HepG2 (cell line): ENCODE data around the gene TMEFF2. TPM values are rescaled to one million over a fixed set of nuclear protein-coding genes. Genes with fewer than 3 reads are reported as not detected.
A peak's percentile ranks its signal among the peaks of the same experiment; 100 is the strongest.

Source experiments
- ATAC-seq: fragments of 200-7000 bp; cut with Tn5 transposase; 3 replicates; pipeline ENCODE4 v1.9.1; 2020; ENCODE audit warnings: mild to moderate bottlenecking, moderate library complexity
- BruUV-seq: library from RNA; stranded (reverse); fragments of 400-500 nt; replicated peaks from 2 replicates; lab custom pipeline; 2021; lab: Mats Ljungman, UMichigan
- CTCF ChIA-PET: fragments of 300-600 bp; formaldehyde crosslinking; extraction: SDS; loops from one replicate; lab custom pipeline; 2021; ENCODE audit warnings: low total read pairs, inconsistent platforms, low intra/inter-chr PET ratio; lab: Yijun Ruan, JAX
- POLR2A ChIA-PET: fragments of 350-600 bp; sonication (Branson Sonifier 250); formaldehyde crosslinking; loops from one replicate; lab custom pipeline; 2020; ENCODE audit warnings: antibody characterized with exemption, inconsistent platforms; lab: Yijun Ruan, JAX
- DNase-seq: peaks from one replicate; pipeline ENCODE4 v3.0.0-alpha.2; 2015; ENCODE audit warnings: low spot score
- FAIRE-seq: peaks from 3 replicates; lab custom pipeline; 2011; peaks lifted over from hg19 to GRCh38; lab: Jason Lieb, UNC
- H2AFZ ChIP-seq: one replicate; pipeline ENCODE4 v1.6.1; 2011; ENCODE audit warnings: low read length, inconsistent platforms
- H3K27ac ChIP-seq: fragments of 300-600 bp; 3 replicates; pipeline ENCODE4 v1.8.0; 2011; ENCODE audit warnings: mixed run types, mild to moderate bottlenecking, mixed read lengths, low read length, inconsistent platforms; ENCODE audit not compliant: insufficient read depth; ENCODE audit errors: extremely low read length
- H3K27me3 ChIP-seq, 2 experiments: fragments of 200-600 bp in 1 of 2; 2 replicates in 1 of 2; 3 replicates in 1 of 2; pipeline versions ENCODE4 v1.6.0 to v1.8.0; 2011; ENCODE audit warnings: low read length in 2 of 2, mild to moderate bottlenecking in 2 of 2, moderate library complexity in 2 of 2, inconsistent platforms in 1 of 2; ENCODE audit not compliant: insufficient read depth in 2 of 2, control insufficient read depth in 1 of 2
- H3K36me3 ChIP-seq, 2 experiments: fragments of 200-600 bp in 1 of 2; replicated peaks in 1 of 2; 2 replicates in 1 of 2; 3 replicates in 1 of 2; pipeline versions ENCODE4 v1.5.1 to v1.8.0; 2011; ENCODE audit warnings: low read length in 2 of 2, inconsistent platforms in 1 of 2; ENCODE audit not compliant: insufficient read depth in 2 of 2, control insufficient read depth in 1 of 2
- H3K4me1 ChIP-seq: 2 replicates; pipeline ENCODE4 v1.5.1; 2012; ENCODE audit warnings: low read length, inconsistent platforms; ENCODE audit not compliant: insufficient read depth
- H3K4me2 ChIP-seq: 2 replicates; pipeline ENCODE4 v1.6.0; 2011; ENCODE audit warnings: low read depth, low read length, inconsistent platforms
- H3K4me3 ChIP-seq, 3 experiments: fragments of 200-600 bp in 1 of 3; sonication (generic), shearing (Covaris generic) in 1 of 3; replicated peaks in 1 of 3; 2 replicates each; pipeline ENCODE4 v1.5.1; 2011 to 2016; ENCODE audit warnings: low read length in 3 of 3, inconsistent platforms in 2 of 3, low read depth in 2 of 3, mild to moderate bottlenecking in 2 of 3, control low read depth in 1 of 3, mixed read lengths in 1 of 3; ENCODE audit not compliant: insufficient read depth in 1 of 3
- H3K79me2 ChIP-seq: one replicate; pipeline ENCODE4 v1.6.1; 2011; ENCODE audit warnings: low read length, inconsistent platforms; ENCODE audit not compliant: insufficient read depth
- H3K9ac ChIP-seq: 2 replicates; pipeline ENCODE4 v1.6.0; 2011; ENCODE audit warnings: mild to moderate bottlenecking, low read depth, low read length, inconsistent platforms; ENCODE audit not compliant: insufficient read depth
- H3K9me3 ChIP-seq: 2 replicates; pipeline ENCODE4 v1.5.1; 2012; ENCODE audit warnings: mild to moderate bottlenecking, low read length
- H4K20me1 ChIP-seq: 2 replicates; pipeline ENCODE4 v1.6.0; 2011; ENCODE audit warnings: inconsistent platforms, mild to moderate bottlenecking, low read length, moderate library complexity; ENCODE audit not compliant: insufficient read depth
- ARID2 ChIP-seq: sonication (generic); formaldehyde crosslinking; IDR thresholded peaks from 2 replicates; pipeline ENCODE4 v1.8.1; 2022; ENCODE audit warnings: mild to moderate bottlenecking, missing genetic modification reagents, borderline replicate concordance
- DRAP1 ChIP-seq: IDR thresholded peaks from 2 replicates; pipeline ENCODE4 v1.6.1; 2016; ENCODE audit warnings: missing genetic modification reagents, missing compliant biosample characterization
- HMGXB3 ChIP-seq: sonication (generic); formaldehyde crosslinking; IDR thresholded peaks from 2 replicates; pipeline ENCODE4 v1.4.0; 2020; ENCODE audit warnings: missing genetic modification reagents, borderline replicate concordance
- HOXA3 ChIP-seq: sonication (generic); formaldehyde crosslinking; IDR thresholded peaks from 2 replicates; pipeline ENCODE4 v1.5.0; 2020; ENCODE audit warnings: missing genetic modification reagents
- NFKBIZ ChIP-seq: IDR thresholded peaks from 2 replicates; pipeline ENCODE4 v1.6.1; 2018; ENCODE audit warnings: missing genetic modification reagents, missing compliant biosample characterization
- TAF1 ChIP-seq: sonication (generic); formaldehyde crosslinking; IDR thresholded peaks from 2 replicates; pipeline ENCODE4 v1.4.0; 2020; ENCODE audit warnings: missing genetic modification reagents
- TBX3 ChIP-seq: fragments of 450-650 bp; IDR thresholded peaks from 2 replicates; pipeline ENCODE4 v1.6.1; 2017; ENCODE audit warnings: antibody characterized with exemption, mild to moderate bottlenecking, inconsistent platforms, borderline replicate concordance
- TCF7 ChIP-seq: sonication (generic); IDR thresholded peaks from 2 replicates; pipeline ENCODE4 v1.6.1; 2016; ENCODE audit warnings: antibody characterized with exemption, low read depth
- ZBTB7B ChIP-seq: sonication (generic); formaldehyde crosslinking; IDR thresholded peaks from 2 replicates; pipeline ENCODE4 v1.4.0; 2020; ENCODE audit warnings: missing genetic modification reagents
- ZNF121 ChIP-seq: sonication (generic); formaldehyde crosslinking; IDR thresholded peaks from 2 replicates; pipeline ENCODE4 v1.5.0; 2020; ENCODE audit warnings: mild to moderate bottlenecking, missing genetic modification reagents
- ZNF3 ChIP-seq: IDR thresholded peaks from 2 replicates; pipeline ENCODE4 v1.7.0; 2017; ENCODE audit warnings: inconsistent platforms
- ZNF572 ChIP-seq: sonication (generic); formaldehyde crosslinking; IDR thresholded peaks from 2 replicates; pipeline ENCODE4 v1.5.1; 2020; ENCODE audit warnings: mild to moderate bottlenecking, missing genetic modification reagents
- ZNF749 ChIP-seq: sonication (generic); formaldehyde crosslinking; IDR thresholded peaks from 2 replicates; pipeline ENCODE4 v1.8.0; 2022; ENCODE audit warnings: mild to moderate bottlenecking, missing genetic modification reagents, moderate library complexity, borderline replicate concordance
- ZNF768 ChIP-seq: sonication (generic); formaldehyde crosslinking; IDR thresholded peaks from 2 replicates; pipeline ENCODE4 v1.4.0; 2020; ENCODE audit warnings: missing genetic modification reagents
- ZNF790 ChIP-seq: sonication (generic); formaldehyde crosslinking; IDR thresholded peaks from 2 replicates; pipeline ENCODE4 v1.8.0; 2022; ENCODE audit warnings: missing genetic modification reagents, mild to moderate bottlenecking, borderline replicate concordance
- WGBS: methylation state at CpG from one replicate; pipeline ENCODE4 v1.1.6; 2017; ENCODE audit warnings: low lambda C conversion rate; 5-methylcytosine and 5-hydroxymethylcytosine counted together
- in situ Hi-C: cut with HindIII; loops from 2 replicates; pipeline ENCODE4 v1.10.0; 2017; ENCODE audit warnings: low pct_unique_long_range_greater_than_20kb; ENCODE audit not compliant: extremely low pct_ligation_motif_present
- intact Hi-C: fragments of 100-400 bp; cut with micrococcal nuclease; formaldehyde crosslinking; loops from one replicate; pipeline ENCODE4 v1.10.0; 2022; ENCODE audit not compliant: unreplicated experiment
- polyA plus RNA-seq, 8 experiments: library from polyadenylated mRNA; depleted of rRNA in 3 of 8; stranded (reverse) in 7 of 8; unstranded in 1 of 8; fragments of >200 nt; fragmentation: Illumina TruSeq in 4 of 8; extraction: Trizol in 4 of 8; gene quantifications; 2 replicates each; pipeline versions ENCODE4 v1.2.1 to v1.2.3, GENCODE V29; 2011 to 2016; ENCODE audit warnings: low read depth in 4 of 8, missing spikeins in 1 of 8, mixed read lengths in 1 of 8; ENCODE audit not compliant: insufficient read depth in 1 of 8
- total RNA-seq, 5 experiments: library from RNA; depleted of rRNA; stranded (reverse); fragments of >200 nt; fragmentation: Illumina TruSeq; extraction: Trizol; gene quantifications; 2 replicates each; pipeline ENCODE4 v1.2.3, GENCODE V29; 2016; ENCODE audit warnings: low read depth in 1 of 5
- TF ChIP-seq, protein P1 (sequence below): sonication (generic); formaldehyde crosslinking; conservative IDR thresholded peaks from 2 replicates; pipeline ENCODE4 v1.4.0; 2020; ENCODE audit warnings: mild to moderate bottlenecking, missing genetic modification reagents, moderate library complexity

TMEFF2 gene
- total and polyA plus RNA-seq, 2 of the 13 experiments (the other 11 are each of a cell fraction or from before 2014, with no cell fraction given): not detected

DNA sequence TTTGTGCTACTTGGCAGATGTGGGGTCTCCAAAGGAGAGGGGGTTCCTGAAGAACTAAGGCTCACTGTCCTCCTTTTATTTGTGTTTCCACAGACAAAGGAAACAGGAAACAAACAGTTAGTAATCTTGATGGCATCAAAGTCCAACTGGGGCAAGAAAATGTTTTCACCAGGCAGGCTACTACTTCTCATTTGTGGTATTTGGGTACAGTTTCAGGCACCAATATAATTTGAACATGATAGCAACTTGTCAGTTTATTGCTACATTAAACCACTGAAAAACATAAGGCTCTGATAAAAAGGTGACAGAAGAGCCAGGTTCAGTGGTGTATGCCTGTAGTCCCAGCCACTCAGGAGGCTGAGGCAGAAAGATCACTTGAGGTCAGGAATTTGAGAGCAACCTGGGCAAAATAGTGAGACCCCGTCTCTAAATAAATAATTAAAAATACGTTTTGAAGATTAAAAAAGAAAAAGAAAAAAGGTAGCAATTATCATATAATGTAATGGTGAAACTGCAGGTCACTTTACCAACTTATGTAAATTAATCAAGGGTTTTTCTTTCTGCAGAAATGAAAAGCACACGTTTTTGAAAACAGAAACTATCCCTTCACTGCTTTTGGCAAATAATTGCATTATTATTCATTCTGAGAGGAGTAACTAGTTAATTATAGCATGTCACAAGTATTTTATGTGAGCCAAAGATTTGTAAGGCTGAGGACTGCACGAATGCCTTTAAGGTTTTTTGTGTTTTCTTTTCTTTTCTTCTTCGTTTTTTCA is 190.4 kb downstream of the TMEFF2 start (continued):
- TF ChIP-seq, protein P1, sequence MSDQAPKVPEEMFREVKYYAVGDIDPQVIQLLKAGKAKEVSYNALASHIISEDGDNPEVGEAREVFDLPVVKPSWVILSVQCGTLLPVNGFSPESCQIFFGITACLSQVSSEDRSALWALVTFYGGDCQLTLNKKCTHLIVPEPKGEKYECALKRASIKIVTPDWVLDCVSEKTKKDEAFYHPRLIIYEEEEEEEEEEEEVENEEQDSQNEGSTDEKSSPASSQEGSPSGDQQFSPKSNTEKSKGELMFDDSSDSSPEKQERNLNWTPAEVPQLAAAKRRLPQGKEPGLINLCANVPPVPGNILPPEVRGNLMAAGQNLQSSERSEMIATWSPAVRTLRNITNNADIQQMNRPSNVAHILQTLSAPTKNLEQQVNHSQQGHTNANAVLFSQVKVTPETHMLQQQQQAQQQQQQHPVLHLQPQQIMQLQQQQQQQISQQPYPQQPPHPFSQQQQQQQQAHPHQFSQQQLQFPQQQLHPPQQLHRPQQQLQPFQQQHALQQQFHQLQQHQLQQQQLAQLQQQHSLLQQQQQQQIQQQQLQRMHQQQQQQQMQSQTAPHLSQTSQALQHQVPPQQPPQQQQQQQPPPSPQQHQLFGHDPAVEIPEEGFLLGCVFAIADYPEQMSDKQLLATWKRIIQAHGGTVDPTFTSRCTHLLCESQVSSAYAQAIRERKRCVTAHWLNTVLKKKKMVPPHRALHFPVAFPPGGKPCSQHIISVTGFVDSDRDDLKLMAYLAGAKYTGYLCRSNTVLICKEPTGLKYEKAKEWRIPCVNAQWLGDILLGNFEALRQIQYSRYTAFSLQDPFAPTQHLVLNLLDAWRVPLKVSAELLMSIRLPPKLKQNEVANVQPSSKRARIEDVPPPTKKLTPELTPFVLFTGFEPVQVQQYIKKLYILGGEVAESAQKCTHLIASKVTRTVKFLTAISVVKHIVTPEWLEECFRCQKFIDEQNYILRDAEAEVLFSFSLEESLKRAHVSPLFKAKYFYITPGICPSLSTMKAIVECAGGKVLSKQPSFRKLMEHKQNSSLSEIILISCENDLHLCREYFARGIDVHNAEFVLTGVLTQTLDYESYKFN: peak; percentile 49
- TF ChIP-seq ZNF121 (CRISPR knock-in tag): 0 out of 2 replicates have a peak, but pooled peaks have one; percentile 35
- TF ChIP-seq TAF1 (CRISPR knock-in tag): no peak
- TF ChIP-seq ZBTB7B: no peak
- TF ChIP-seq ARID2 (CRISPR knock-in tag): no peak

- no peak for ATAC-seq
- no peak for DNase-seq
- no peaks in the 10 kb centered on the region for H3K79me2 ChIP-seq
- no peak for FAIRE-seq
- no peaks in the 10 kb centered on the region for H4K20me1 ChIP-seq
- H3K4me3 ChIP-seq: no peak overlapping the region
- H2AFZ ChIP-seq: no peak overlapping the region
- POLR2A ChIA-PET: no interaction called here
- no peak overlapping the region for H3K4me2 ChIP-seq
- no peaks in the 10 kb centered on the region for H3K36me3 ChIP-seq
- WGBS: 60% methylated on average over 8 of the region's 8 CpGs
- CTCF ChIA-PET: no interaction called here
- H3K9me3 ChIP-seq: no peaks in the 10 kb centered on the region
- H3K27me3 ChIP-seq: no peaks in the 10 kb centered on the region
- no peak overlapping the region for H3K27ac ChIP-seq
- H3K9ac ChIP-seq: no peak overlapping the region
- intact Hi-C loops (no loop called here), in situ Hi-C loops (no loop called here)
- H3K4me1 ChIP-seq: peaks cover 12% of the 10 kb centered on the region
- BruUV-seq: no TSS peak
- TF ChIP-seq ZNF768 (CRISPR knock-in tag) (no peak), TCF7 (no peak), HMGXB3 (CRISPR knock-in tag) (no peak), ZNF572 (no peak), ZNF3 (CRISPR knock-in tag) (no peak), NFKBIZ (no peak), HOXA3 (CRISPR knock-in tag) (no peak), ZNF790 (CRISPR knock-in tag) (no peak), ZNF749 (CRISPR knock-in tag) (no peak), TBX3 (no peak), DRAP1 (no peak)
Observed at GRCh38 chr2:192002418-192002817, 192.3 kb downstream of the TMEFF2 start.
